Measurements from ENCODE around the gene DPEP2. TPM values are rescaled to one million over a fixed set of nuclear protein-coding genes. Genes with fewer than 3 reads are reported as not detected.

The DPEP2 gene
- total and polyA plus RNA-seq, 10 of the 15 experiments (the other 5 are each of a cell fraction or from before 2014, with no cell fraction given), result 0.04 to 4.0 (median 2.1) TPM

GRCh38 chr16:68000450-68000849 is 1.2 kb upstream of the DPEP2 start:
- no peak overlapping the region for H3K27ac ChIP-seq (ENCODE audit: control insufficient read depth, insufficient read depth)
- in situ Hi-C loops (cut with MboI) (no loop called here), intact Hi-C loops (cut with micrococcal nuclease; ENCODE audit: unreplicated experiment) (no loop called here)
- no peaks in the 10 kb centered on the region for H3K36me3 ChIP-seq (ENCODE audit: control insufficient read depth in 2 of 2, insufficient read depth in 2 of 2, low read length in 1 of 2)
- no peak for ATAC-seq
- no peaks in the 10 kb centered on the region for H3K79me2 ChIP-seq (ENCODE audit: control insufficient read depth, insufficient read depth, low read length)
- CTCF ChIA-PET, result interaction anchor here (1.2 kb wide), 1 partner anchor 58 kb away, joined by 3 read pairs; no protein-coding TSS in a partner anchor
- SMC1A ChIA-PET (ENCODE audit: uncharacterized antibody, unreplicated experiment), result no interaction called here
- peaks cover 19% of the 10 kb centered on the region for H3K4me1 ChIP-seq (ENCODE audit: control insufficient read depth, insufficient read depth, low read length)
- DNase-seq (ENCODE audit: low read depth, low spot score), result no peak
- POLR2A ChIA-PET, result interaction anchor here (0.7 to 1.0 kb wide), 4 partner anchors 8 to 76 kb away, joined by 3 to 4 read pairs (median 3); no protein-coding TSS in a partner anchor
- H3K9ac ChIP-seq (ENCODE audit: control insufficient read depth, insufficient read depth, low read length), result no peak overlapping the region
- BruUV-seq (replicated peaks), result no TSS peak
- H3K9me3 ChIP-seq (replicated peaks; ENCODE audit: control insufficient read depth, insufficient read depth, low read length), result no peaks in the 10 kb centered on the region
- no peak for FAIRE-seq
- no peak for TF ChIP-seq ATF3 (IDR thresholded peaks at IDR 0.05; ENCODE audit: borderline replicate concordance, extremely low read depth, low read depth, low read length)
- no peak for TF ChIP-seq E4F1 (IDR thresholded peaks at IDR 0.05; ENCODE audit: borderline replicate concordance, partially characterized antibody)
- TF ChIP-seq IKZF1 (conservative IDR thresholded peaks at IDR 0.05), result no peak
- no peak for TF ChIP-seq TARDBP (IDR thresholded peaks at IDR 0.05; ENCODE audit: borderline replicate concordance)
- no peak overlapping the region for H3K4me2 ChIP-seq (ENCODE audit: control insufficient read depth, insufficient read depth)
- WGBS (ENCODE audit: insufficient coverage, insufficient replicate concordance, low lambda C conversion rate, missing lambda C conversion rate), result 28% methylated on average over 3 of the region's 3 CpGs
- H4K20me1 ChIP-seq (ENCODE audit: control insufficient read depth, insufficient read depth), result no peaks in the 10 kb centered on the region
- RAD21 ChIA-PET (ENCODE audit: unreplicated experiment), result no interaction called here
- H2AFZ ChIP-seq (ENCODE audit: control insufficient read depth, low read depth, low read length), result no peak overlapping the region
- no peak overlapping the region for H3K4me3 ChIP-seq
- H3K27me3 ChIP-seq (replicated peaks in 1 of 2; ENCODE audit: control insufficient read depth in 2 of 2, insufficient read depth in 2 of 2, low read length in 1 of 2), result no peaks in the 10 kb centered on the region

All from GM12878 (cell line).